K562 (cell line): ENCODE data around the gene PSMD13.
"Not testable (repeated sequence)": the region's sequence is repeated elsewhere in the genome, so short reads cannot be mapped to it uniquely, and the experiment has no call there.

ENCODE experiments used
- ARID1B ChIP-seq: fragments of 450-650 bp; IDR thresholded peaks from 2 replicates; pipeline ENCODE4 v1.6.1; 2016; ENCODE audit warnings: antibody characterized with exemption, mild to moderate bottlenecking, inconsistent platforms
- ELF1 ChIP-seq: fragments of 200-800 bp; sonication (Bioruptor generic); IDR thresholded peaks from 2 replicates; pipeline ENCODE4 v1.6.1; 2016; ENCODE audit warnings: missing genetic modification characterization, missing compliant biosample characterization
- HLTF ChIP-seq: fragments of 450-650 bp; IDR thresholded peaks from 2 replicates; pipeline ENCODE4 v1.6.1; 2016
- MEF2D ChIP-seq: conservative IDR thresholded peaks from 2 replicates; pipeline ENCODE4 v1.6.1; 2016; ENCODE audit warnings: low read depth, missing genetic modification characterization, missing compliant biosample characterization
- POLR2AphosphoS5 ChIP-seq: IDR thresholded peaks from 2 replicates; pipeline ENCODE4 v1.6.1; 2011; ENCODE audit warnings: mild to moderate bottlenecking, low read depth, low read length, moderate library complexity; ENCODE audit not compliant: control insufficient read depth, insufficient read depth
- PYGO2 ChIP-seq: fragments of 450-650 bp; IDR thresholded peaks from 2 replicates; pipeline ENCODE4 v1.6.1; 2016; ENCODE audit warnings: mild to moderate bottlenecking, missing genetic modification characterization, moderate library complexity, missing compliant biosample characterization
- RBM22 ChIP-seq: fragments of 200-400 bp; formaldehyde crosslinking; IDR thresholded peaks from 2 replicates; pipeline ENCODE4 v1.6.1; 2018; ENCODE audit warnings: low read length, low read depth; ENCODE audit not compliant: poor library complexity, severe bottlenecking
- TRIM24 ChIP-seq, 2 experiments: fragments of 450-650 bp; IDR thresholded peaks; 2 replicates each; pipeline ENCODE4 v1.6.1; 2016
- ZBTB1 ChIP-seq: sonication (generic); formaldehyde crosslinking; IDR thresholded peaks from 2 replicates; pipeline ENCODE4 v1.8.1; 2023; ENCODE audit warnings: missing genetic modification reagents, low read depth, mild to moderate bottlenecking, borderline replicate concordance
- ZFP36 ChIP-seq: fragments of 150-350 bp; IDR thresholded peaks from 2 replicates; pipeline ENCODE4 v1.6.1; 2018; ENCODE audit warnings: low read length, low read depth; ENCODE audit not compliant: partially characterized antibody
- TF ChIP-seq, protein P1 (sequence below): sonication (generic); formaldehyde crosslinking; IDR thresholded peaks from 2 replicates; pipeline ENCODE4 v1.8.0; 2022; ENCODE audit warnings: mild to moderate bottlenecking, low read depth, missing genetic modification reagents
- TF ChIP-seq, protein P2 (sequence below), 3 experiments: IDR thresholded peaks in 2 of 3; conservative IDR thresholded peaks in 1 of 3; 2 replicates each; pipeline ENCODE4 v1.5.1; 2011 to 2012; ENCODE audit warnings: low read length in 3 of 3, mild to moderate bottlenecking in 3 of 3, control low read depth in 2 of 3, improper control_type of control experiment in 1 of 3, inconsistent platforms in 1 of 3, low read depth in 1 of 3, mixed read lengths in 1 of 3, moderate library complexity in 1 of 3; ENCODE audit not compliant: insufficient read depth in 2 of 3
- TF ChIP-seq, protein P3 (sequence below): fragments of 250-450 bp; sonication (Bioruptor Pico); IDR thresholded peaks from 2 replicates; pipeline ENCODE4 v1.5.0; 2021; ENCODE audit warnings: mild to moderate bottlenecking, borderline replicate concordance
- TF ChIP-seq, protein P4 (sequence below): fragments of 450-650 bp; formaldehyde crosslinking; conservative IDR thresholded peaks from 2 replicates; pipeline ENCODE4 v1.4.0; 2022; ENCODE audit warnings: mild to moderate bottlenecking, missing genetic modification characterization

DNA sequence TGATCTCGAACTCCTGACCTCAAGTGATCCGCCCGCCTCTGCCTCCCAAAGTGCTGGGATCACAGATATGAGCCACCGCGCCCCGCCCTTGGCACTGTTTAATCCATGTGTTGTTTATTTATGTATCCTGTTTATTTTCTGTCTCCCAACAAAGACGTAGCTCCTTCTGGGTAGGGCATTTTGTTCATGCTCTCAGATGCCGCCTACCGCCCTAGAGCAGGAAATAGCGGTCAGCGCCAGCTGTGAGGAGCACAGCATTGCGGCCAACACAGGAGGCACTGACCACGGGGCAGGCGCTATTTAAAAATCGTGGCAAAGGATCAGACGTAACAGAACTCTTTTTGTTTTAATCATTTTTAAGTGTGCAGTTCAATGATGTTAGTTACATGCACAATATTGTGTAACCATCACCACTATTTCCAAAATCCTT is 32.0 kb downstream of the PSMD13 start:
- not testable (repeated sequence) for TF ChIP-seq TRIM24 (IDR thresholded peaks at IDR 0.05); HLTF; RBM22; ZFP36; ELF1 (tag); PYGO2 (tag); ZBTB1; MEF2D
- TF ChIP-seq, protein P1, sequence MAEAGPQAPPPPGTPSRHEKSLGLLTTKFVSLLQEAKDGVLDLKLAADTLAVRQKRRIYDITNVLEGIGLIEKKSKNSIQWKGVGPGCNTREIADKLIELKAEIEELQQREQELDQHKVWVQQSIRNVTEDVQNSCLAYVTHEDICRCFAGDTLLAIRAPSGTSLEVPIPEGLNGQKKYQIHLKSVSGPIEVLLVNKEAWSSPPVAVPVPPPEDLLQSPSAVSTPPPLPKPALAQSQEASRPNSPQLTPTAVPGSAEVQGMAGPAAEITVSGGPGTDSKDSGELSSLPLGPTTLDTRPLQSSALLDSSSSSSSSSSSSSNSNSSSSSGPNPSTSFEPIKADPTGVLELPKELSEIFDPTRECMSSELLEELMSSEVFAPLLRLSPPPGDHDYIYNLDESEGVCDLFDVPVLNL (CRISPR knock-in tag): not testable (repeated sequence)
- TF ChIP-seq ARID1B (peak; percentile 51), POLR2AphosphoS5 (0 out of 2 replicates have a peak, but pooled peaks have one; percentile 19)
- TF ChIP-seq, protein P2, sequence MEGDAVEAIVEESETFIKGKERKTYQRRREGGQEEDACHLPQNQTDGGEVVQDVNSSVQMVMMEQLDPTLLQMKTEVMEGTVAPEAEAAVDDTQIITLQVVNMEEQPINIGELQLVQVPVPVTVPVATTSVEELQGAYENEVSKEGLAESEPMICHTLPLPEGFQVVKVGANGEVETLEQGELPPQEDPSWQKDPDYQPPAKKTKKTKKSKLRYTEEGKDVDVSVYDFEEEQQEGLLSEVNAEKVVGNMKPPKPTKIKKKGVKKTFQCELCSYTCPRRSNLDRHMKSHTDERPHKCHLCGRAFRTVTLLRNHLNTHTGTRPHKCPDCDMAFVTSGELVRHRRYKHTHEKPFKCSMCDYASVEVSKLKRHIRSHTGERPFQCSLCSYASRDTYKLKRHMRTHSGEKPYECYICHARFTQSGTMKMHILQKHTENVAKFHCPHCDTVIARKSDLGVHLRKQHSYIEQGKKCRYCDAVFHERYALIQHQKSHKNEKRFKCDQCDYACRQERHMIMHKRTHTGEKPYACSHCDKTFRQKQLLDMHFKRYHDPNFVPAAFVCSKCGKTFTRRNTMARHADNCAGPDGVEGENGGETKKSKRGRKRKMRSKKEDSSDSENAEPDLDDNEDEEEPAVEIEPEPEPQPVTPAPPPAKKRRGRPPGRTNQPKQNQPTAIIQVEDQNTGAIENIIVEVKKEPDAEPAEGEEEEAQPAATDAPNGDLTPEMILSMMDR (IDR thresholded peaks at IDR 0.05 in 2 of 3, conservative IDR thresholded peaks at IDR 0.05 in 1 of 3; ENCODE audit: insufficient read depth in 2 of 3, low read depth in 1 of 3, low read length in 3 of 3): peak; percentile 49 to 75 (median 60)
- TF ChIP-seq, protein P3, sequence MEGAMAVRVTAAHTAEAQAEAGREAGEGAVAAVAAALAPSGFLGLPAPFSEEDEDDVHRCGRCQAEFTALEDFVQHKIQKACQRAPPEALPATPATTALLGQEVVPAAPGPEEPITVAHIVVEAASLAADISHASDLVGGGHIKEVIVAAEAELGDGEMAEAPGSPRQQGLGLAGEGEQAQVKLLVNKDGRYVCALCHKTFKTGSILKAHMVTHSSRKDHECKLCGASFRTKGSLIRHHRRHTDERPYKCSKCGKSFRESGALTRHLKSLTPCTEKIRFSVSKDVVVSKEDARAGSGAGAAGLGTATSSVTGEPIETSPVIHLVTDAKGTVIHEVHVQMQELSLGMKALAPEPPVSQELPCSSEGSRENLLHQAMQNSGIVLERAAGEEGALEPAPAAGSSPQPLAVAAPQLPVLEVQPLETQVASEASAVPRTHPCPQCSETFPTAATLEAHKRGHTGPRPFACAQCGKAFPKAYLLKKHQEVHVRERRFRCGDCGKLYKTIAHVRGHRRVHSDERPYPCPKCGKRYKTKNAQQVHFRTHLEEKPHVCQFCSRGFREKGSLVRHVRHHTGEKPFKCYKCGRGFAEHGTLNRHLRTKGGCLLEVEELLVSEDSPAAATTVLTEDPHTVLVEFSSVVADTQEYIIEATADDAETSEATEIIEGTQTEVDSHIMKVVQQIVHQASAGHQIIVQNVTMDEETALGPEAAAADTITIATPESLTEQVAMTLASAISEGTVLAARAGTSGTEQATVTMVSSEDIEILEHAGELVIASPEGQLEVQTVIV (CRISPR knock-in tag): not testable (repeated sequence)
- TF ChIP-seq, protein P4, sequence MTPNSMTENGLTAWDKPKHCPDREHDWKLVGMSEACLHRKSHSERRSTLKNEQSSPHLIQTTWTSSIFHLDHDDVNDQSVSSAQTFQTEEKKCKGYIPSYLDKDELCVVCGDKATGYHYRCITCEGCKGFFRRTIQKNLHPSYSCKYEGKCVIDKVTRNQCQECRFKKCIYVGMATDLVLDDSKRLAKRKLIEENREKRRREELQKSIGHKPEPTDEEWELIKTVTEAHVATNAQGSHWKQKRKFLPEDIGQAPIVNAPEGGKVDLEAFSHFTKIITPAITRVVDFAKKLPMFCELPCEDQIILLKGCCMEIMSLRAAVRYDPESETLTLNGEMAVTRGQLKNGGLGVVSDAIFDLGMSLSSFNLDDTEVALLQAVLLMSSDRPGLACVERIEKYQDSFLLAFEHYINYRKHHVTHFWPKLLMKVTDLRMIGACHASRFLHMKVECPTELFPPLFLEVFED: not testable (repeated sequence)
